ENCODE data around the gene LUC7L3.

The LUC7L3 gene

DNA sequence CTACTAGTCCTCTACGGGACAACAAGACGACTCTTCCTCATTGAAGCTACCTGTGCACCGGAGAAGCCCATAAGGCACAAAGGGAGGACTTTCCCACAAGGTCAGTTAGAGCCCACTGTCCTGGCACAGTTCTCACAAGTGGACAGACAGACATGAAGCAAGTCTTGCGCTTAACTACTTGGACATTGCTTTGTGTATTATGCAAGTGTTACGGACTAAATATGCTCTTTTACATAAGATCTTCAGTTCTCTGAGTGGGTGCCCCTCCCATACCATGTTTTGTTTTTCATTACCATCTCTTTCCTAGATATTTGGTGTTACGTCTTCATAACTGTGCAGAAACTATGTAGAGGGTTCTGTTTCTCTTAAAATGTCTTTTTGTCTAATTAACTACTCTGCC lies 29.8 kb downstream of the LUC7L3 start:
- TF ChIP-seq CTCF (conservative IDR thresholded peaks at IDR 0.05; ENCODE audit: low read depth, low read length): no peak
- no peak for DNase-seq (ENCODE audit: low read depth)
- no peak overlapping the region for H3K4me3 ChIP-seq (ENCODE audit: low read length)

- no peak for TF ChIP-seq CTCF (conservative IDR thresholded peaks at IDR 0.05; ENCODE audit: low read depth, low read length)
- no peak for DNase-seq (ENCODE audit: low read depth)
- no peak overlapping the region for H3K4me3 ChIP-seq (ENCODE audit: low read length)
Measured at GRCh38 chr17:50754521-50754920, 35.1 kb downstream of the LUC7L3 start.

DNA sequence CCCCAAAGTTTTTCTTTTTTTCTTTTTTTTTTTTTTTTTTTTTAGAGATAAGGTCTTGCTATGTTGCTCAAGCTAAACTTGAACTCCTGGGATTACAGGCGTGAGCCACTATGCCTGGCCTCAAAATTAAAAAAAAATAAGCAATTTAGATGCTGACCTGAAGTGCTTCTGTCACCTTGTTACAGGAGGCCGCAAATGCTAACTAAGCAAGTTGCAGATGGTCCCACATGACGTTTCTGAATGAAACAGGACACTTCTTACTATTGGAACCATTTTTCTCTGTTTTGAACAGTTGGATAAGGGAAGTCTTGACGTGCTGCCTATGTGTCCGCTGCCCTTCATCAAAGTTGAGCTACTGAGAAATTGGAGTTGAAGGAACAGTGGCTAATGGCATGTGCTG lies 39.1 kb downstream of the LUC7L3 start:
- no peak for TF ChIP-seq CTCF (conservative IDR thresholded peaks at IDR 0.05; ENCODE audit: low read depth, low read length)
- no peak overlapping the region for H3K4me3 ChIP-seq (ENCODE audit: low read length)
- DNase-seq (ENCODE audit: low read depth): no peak

DNA sequence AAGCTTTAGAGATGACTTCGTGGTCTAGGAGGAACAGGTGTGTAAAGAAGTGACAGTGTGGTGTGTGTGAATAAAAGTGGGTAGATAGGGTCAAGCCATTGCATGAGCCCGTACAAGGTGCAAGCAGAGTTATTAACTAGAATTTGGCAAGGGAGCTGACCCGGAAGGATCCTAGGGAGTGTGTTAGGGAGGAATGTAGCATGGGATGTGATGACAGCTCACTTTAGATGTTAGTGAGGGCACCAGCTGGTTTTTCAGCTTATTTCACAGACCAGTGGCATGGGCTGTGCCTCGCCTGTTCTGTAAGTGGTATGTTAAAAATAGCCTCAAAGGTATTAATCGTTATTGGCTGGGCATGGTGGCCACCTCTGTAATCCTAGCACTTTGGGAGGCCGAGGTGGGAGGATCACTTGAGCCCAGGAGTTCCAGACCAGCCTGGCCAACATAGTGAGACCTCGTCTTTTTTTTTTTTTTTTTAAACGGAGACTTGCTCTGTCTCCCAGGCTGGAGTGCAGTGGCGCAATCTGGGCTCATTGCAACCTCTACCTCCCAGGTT lies 39.7 kb downstream of the LUC7L3 start:
- H3K4me3 ChIP-seq (ENCODE audit: low read length): no peak overlapping the region
- no peak for DNase-seq (ENCODE audit: low read depth)
- no peak for TF ChIP-seq CTCF (conservative IDR thresholded peaks at IDR 0.05; ENCODE audit: low read depth, low read length)

- no peak for DNase-seq (ENCODE audit: low read depth)
- no peak overlapping the region for H3K4me3 ChIP-seq (ENCODE audit: low read length)
- no peak for TF ChIP-seq CTCF (conservative IDR thresholded peaks at IDR 0.05; ENCODE audit: low read depth, low read length)
Measured at GRCh38 chr17:50762177-50762576, 42.8 kb downstream of the LUC7L3 start.

DNA sequence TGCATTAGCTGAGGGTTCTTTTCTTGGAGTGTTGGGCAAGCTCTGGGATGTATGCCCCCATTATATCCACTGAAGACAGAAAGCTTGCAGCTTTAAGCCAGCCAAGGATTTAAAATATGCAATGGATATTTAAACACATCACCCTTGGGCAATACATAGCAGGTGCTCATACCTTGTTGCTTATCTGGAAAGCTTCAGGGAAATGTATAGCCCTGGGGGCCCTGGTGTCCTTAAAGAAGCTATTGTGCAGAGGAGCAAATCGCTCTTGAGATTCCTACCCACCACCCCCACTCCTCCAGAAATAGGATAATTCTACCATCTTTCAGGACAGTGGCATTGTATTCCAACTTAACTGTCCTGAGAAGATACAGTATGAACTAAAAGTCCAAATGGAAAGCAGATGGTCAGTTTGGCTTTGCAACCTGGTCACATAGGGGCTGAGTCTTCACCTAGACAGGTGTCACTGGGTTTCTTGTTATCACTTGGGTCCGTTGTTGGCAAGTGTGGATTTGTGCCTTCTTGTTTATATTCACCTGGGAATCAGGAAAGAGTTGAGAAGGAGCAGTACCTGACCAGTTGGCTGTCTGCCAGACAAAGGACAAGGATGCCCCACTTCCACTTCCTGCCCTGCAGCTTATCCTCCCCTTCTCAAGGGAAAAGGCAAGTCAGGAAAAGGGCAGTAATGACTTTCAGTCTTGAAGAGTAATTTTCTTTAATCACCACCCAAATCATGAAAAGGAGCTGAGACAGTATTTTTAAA lies 44.5 kb downstream of the LUC7L3 start:
- no peak for DNase-seq (ENCODE audit: low read depth)
- H3K4me3 ChIP-seq (ENCODE audit: low read length): no peak overlapping the region
- no peak for TF ChIP-seq CTCF (conservative IDR thresholded peaks at IDR 0.05; ENCODE audit: low read depth, low read length)

DNA sequence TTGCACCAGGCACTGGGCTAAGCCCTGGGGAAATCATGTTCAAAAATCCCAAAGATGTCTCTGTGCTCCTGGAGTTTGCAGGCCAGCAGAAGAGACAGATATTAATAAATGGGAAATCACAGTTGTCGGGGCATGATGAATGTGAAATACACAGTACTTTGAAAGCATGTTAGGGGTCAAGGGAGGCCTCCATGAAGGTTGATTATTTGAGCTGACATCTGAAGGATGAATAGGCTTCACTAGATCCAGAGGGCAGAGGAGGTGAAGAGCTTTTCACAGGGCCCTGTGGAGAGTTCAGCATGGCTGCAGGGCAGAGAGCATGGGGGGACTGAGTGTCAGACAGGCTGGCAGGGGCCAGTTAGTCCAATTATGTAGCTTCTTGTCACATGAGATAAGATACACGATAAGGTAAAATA lies 45.3 kb downstream of the LUC7L3 start:
- no peak overlapping the region for H3K4me3 ChIP-seq (ENCODE audit: low read length)
- no peak for DNase-seq (ENCODE audit: low read depth)
- no peak for TF ChIP-seq CTCF (conservative IDR thresholded peaks at IDR 0.05; ENCODE audit: low read depth, low read length)

Measured in retinal pigment epithelial cell (primary cell).